ENCODE results near the gene EFNA5. TPM values are rescaled to one million over a fixed set of nuclear protein-coding genes. Genes with fewer than 3 reads are reported as not detected.

EFNA5 gene
- total and polyA plus RNA-seq, 2 of the 8 experiments (the other 6 are each of a cell fraction or from before 2014, with no cell fraction given) = 9.6 to 21.8 TPM

DNA sequence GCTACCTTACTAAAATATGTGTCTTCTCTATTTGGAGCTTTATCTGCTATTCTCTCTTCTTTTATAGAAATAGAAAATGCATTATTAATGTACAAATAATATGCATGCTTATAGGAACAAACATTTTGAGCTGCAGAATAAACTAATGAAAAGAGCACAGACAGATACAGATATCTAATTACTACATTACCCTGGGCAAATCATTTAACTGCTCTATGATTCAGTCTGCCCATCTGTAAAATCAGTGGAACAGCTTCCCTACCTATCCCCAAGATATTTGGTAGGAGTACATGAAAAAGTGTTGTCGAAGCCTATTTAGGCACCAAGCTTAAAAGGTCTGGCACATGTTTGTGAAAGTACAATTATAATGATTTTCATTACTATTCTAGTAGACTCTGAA lies 166.3 kb downstream of the EFNA5 start (continued):
- no peak for TF ChIP-seq POLR2A (IDR thresholded peaks at IDR 0.05; ENCODE audit: control extremely low read depth in 1 of 2, low read depth in 2 of 2, low read length in 2 of 2)
- TF ChIP-seq EZH2 (IDR thresholded peaks at IDR 0.05; ENCODE audit: low read depth, low read length, severe bottlenecking) = no peak
- no peak for TF ChIP-seq RAD21 (IDR thresholded peaks at IDR 0.05 in 1 of 2, conservative IDR thresholded peaks at IDR 0.05 in 1 of 2; ENCODE audit: low read depth in 2 of 2, low read length in 2 of 2)
- TF ChIP-seq CREB1 (IDR thresholded peaks at IDR 0.05) = no peak
- TF ChIP-seq POLR2AphosphoS5 (IDR thresholded peaks at IDR 0.05; ENCODE audit: low read depth, low read length) = no peak
- no peak for TF ChIP-seq MAFK (IDR thresholded peaks at IDR 0.05; ENCODE audit: low read depth, low read length)

Measured in H1 (cell line).